C4-2B (cell line): Measurements from ENCODE around the gene PPP1CA.

Experiments
- CTCF ChIP-seq: fragments of 450-650 bp; conservative IDR thresholded peaks from 2 replicates; pipeline ENCODE4 v1.5.1; 2017; ENCODE audit warnings: mild to moderate bottlenecking
- ZFX ChIP-seq: fragments of 450-650 bp; IDR thresholded peaks from 2 replicates; pipeline ENCODE4 v1.6.1; 2017

GRCh38 chr11:67429038-67429668 lies 27.5 kb upstream of the PPP1CA start:
- no peak for TF ChIP-seq CTCF
- TF ChIP-seq ZFX, result no peak
